Measurements from ENCODE around the gene ZNF805. TPM values are rescaled to one million over a fixed set of nuclear protein-coding genes. Genes with fewer than 3 reads are reported as not detected.

Gene ZNF805
- total RNA-seq, 1 experiment from 2014 or later: 15.4 TPM

DNA sequence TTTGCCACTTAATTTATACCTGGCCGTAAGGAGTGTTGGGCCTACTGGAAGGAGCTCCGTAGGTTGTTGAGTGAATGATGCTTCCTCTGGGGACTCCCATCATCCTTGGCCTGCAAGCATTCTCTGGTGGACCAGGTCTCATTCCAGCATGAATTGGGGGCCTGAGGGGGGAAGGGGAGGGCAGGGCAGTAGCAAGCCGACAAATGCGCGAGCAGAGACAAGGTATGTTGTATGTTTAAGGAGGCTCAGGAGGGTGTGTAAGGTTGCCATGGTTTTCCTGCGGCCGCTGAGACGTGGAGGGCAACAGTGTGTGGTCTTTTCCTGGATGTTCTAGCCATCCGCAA lies 48.4 kb upstream of the ZNF805 start:
- no peaks in the 10 kb centered on the region for H4K20me1 ChIP-seq (ENCODE audit: control insufficient read depth, insufficient read depth, insufficient read length)
- H3K27ac ChIP-seq (ENCODE audit: insufficient read length, low read depth, low read length): no peak overlapping the region
- no peak overlapping the region for H2AK5ac ChIP-seq (ENCODE audit: insufficient read length, low read length)
- no peak overlapping the region for H2BK120ac ChIP-seq (ENCODE audit: low read depth, low read length, poor library complexity, severe bottlenecking)
- H3K9me3 ChIP-seq (ENCODE audit: control insufficient read depth, low read depth, low read length): peaks cover 16% of the 10 kb centered on the region
- peak overlapping the region; percentile 95 to 97 for H3K4me3 Mint-ChIP-seq
- H3K27me3 Mint-ChIP-seq (ENCODE audit: low read depth): peaks cover 19% of the 10 kb centered on the region
- no peak overlapping the region for H2BK20ac ChIP-seq (ENCODE audit: low read depth, low read length, poor library complexity, severe bottlenecking)
- H3K14ac ChIP-seq (ENCODE audit: insufficient read depth, low read length): 0 out of 2 replicates have a peak overlapping the region, but pooled peaks have one; percentile 27
- peaks cover 8% of the 10 kb centered on the region; the same call in 1 of the 2 replicates for H3K79me2 ChIP-seq (ENCODE audit: insufficient read depth, low read length)
- peaks cover 12% of the 10 kb centered on the region for H3K23me2 ChIP-seq (ENCODE audit: insufficient read length, low read depth, low read length, poor library complexity, severe bottlenecking)
- no peak overlapping the region for H4K5ac ChIP-seq (ENCODE audit: insufficient read length, low read depth, low read length)
- H3K9me3 Mint-ChIP-seq: peaks cover 35% of the 10 kb centered on the region in 2 experiments
- H3K4me1 Mint-ChIP-seq: peaks cover 12 to 17% of the 10 kb centered on the region in 2 experiments
- H4K91ac ChIP-seq (ENCODE audit: insufficient read length, low read depth, low read length): no peak overlapping the region
- H2BK12ac ChIP-seq (ENCODE audit: insufficient read length, low read depth, low read length): no peak overlapping the region
- peaks cover 57 to 62% (median 61%) of the 10 kb centered on the region in 3 experiments for H3K36me3 Mint-ChIP-seq (ENCODE audit: insufficient read depth in 1 of 3, low read depth in 3 of 3)
- WGBS (ENCODE audit: extremely low coverage, insufficient read length, low lambda C conversion rate): no CpG with 5 or more reads among the region's 9 CpGs
- H3K23ac ChIP-seq (ENCODE audit: insufficient read length, low read depth, low read length): no peak overlapping the region
- H2BK15ac ChIP-seq (ENCODE audit: low read depth, low read length): no peak overlapping the region
- H3T11ph ChIP-seq (ENCODE audit: low read length): no peak overlapping the region
- DNase-seq: no peak
- H3K9ac ChIP-seq (ENCODE audit: extremely low read depth, insufficient read length, low read length): peak overlapping the region; percentile 45
- peak overlapping the region in 1 of 3 experiments; percentile 25; a peak in 2 of 7 replicates for H3K27ac Mint-ChIP-seq
- no peaks in the 10 kb centered on the region for H3K4me1 ChIP-seq (ENCODE audit: insufficient read depth, low read length)
- no peaks in the 10 kb centered on the region for H3K27me3 ChIP-seq (ENCODE audit: insufficient read depth, low read length)
- H3K79me1 ChIP-seq (ENCODE audit: insufficient read depth, low read depth, low read length, poor library complexity, severe bottlenecking): no peaks in the 10 kb centered on the region
- H3K18ac ChIP-seq (ENCODE audit: insufficient read length, low read depth, low read length): no peak overlapping the region
- H3K56ac ChIP-seq (ENCODE audit: insufficient read length, low read depth, low read length): no peak overlapping the region
- no peak overlapping the region for H2AFZ ChIP-seq (ENCODE audit: low read length)
- no peak overlapping the region for H2BK5ac ChIP-seq (ENCODE audit: insufficient read length, low read length)
- H4K8ac ChIP-seq (replicated peaks; ENCODE audit: insufficient read length, low read depth, low read length): no peak overlapping the region
- H3K4me2 ChIP-seq (ENCODE audit: insufficient read depth, insufficient read length, low read length): peak overlapping the region; percentile 86
- no peak overlapping the region for H3K4ac ChIP-seq (ENCODE audit: low read depth, low read length)
- TF ChIP-seq, protein P1, sequence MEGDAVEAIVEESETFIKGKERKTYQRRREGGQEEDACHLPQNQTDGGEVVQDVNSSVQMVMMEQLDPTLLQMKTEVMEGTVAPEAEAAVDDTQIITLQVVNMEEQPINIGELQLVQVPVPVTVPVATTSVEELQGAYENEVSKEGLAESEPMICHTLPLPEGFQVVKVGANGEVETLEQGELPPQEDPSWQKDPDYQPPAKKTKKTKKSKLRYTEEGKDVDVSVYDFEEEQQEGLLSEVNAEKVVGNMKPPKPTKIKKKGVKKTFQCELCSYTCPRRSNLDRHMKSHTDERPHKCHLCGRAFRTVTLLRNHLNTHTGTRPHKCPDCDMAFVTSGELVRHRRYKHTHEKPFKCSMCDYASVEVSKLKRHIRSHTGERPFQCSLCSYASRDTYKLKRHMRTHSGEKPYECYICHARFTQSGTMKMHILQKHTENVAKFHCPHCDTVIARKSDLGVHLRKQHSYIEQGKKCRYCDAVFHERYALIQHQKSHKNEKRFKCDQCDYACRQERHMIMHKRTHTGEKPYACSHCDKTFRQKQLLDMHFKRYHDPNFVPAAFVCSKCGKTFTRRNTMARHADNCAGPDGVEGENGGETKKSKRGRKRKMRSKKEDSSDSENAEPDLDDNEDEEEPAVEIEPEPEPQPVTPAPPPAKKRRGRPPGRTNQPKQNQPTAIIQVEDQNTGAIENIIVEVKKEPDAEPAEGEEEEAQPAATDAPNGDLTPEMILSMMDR (conservative IDR thresholded peaks at IDR 0.05): no peak

Data from H9 (cell line).